Panc1 (cell line): ENCODE measurements around the gene GJD4. TPM values are rescaled to one million over a fixed set of nuclear protein-coding genes. Genes with fewer than 3 reads are reported as not detected.
A peak's percentile ranks its signal among the peaks of the same experiment; 100 is the strongest.

Experiments used
- ATAC-seq: fragments of 200-7000 bp; cut with Tn5 transposase; 2 replicates; pipeline ENCODE4 v1.9.1; 2020; ENCODE audit warnings: mild to moderate bottlenecking, moderate library complexity
- BruUV-seq: library from RNA; stranded (reverse); fragments of 400-500 nt; replicated peaks from 2 replicates; lab custom pipeline; 2021; lab: Mats Ljungman, UMichigan
- CTCF ChIA-PET: fragments of 300-600 bp; sonication (Branson Sonifier 250); formaldehyde crosslinking; loops from one replicate; lab custom pipeline; 2022; ENCODE audit warnings: antibody characterized with exemption; lab: Charles Lee
- POLR2A ChIA-PET: fragments of 300-600 bp; sonication (Branson Sonifier 250); formaldehyde crosslinking; loops from one replicate; lab custom pipeline; 2022; ENCODE audit warnings: antibody characterized with exemption; lab: Charles Lee
- DNase-seq: peaks from one replicate; pipeline ENCODE4 v3.0.0-alpha.2; 2010; ENCODE audit warnings: low read depth, low spot score
- H3K27ac ChIP-seq: 2 replicates; pipeline ENCODE4 v1.5.1; 2011; ENCODE audit warnings: mild to moderate bottlenecking, low read length, inconsistent platforms
- H3K27me3 ChIP-seq: fragments of 200-500 bp; sonication (Bioruptor generic); 2 replicates; pipeline ENCODE4 v1.6.0; 2014; ENCODE audit warnings: low read length, inconsistent platforms; ENCODE audit not compliant: control insufficient read depth, insufficient read depth
- H3K36me3 ChIP-seq: fragments of 200-500 bp; sonication (Bioruptor generic); 2 replicates; pipeline ENCODE4 v1.5.1; 2014; ENCODE audit warnings: inconsistent platforms, mild to moderate bottlenecking, low read length, moderate library complexity; ENCODE audit not compliant: control insufficient read depth, insufficient read depth
- H3K4me1 ChIP-seq: 2 replicates; pipeline ENCODE4 v1.5.1; 2011; ENCODE audit warnings: inconsistent platforms, mild to moderate bottlenecking, low read length, moderate library complexity; ENCODE audit not compliant: control insufficient read depth, insufficient read depth
- H3K4me3 ChIP-seq, 2 experiments: 2 replicates each; pipeline ENCODE4 v1.5.1; 2011 to 2012; ENCODE audit warnings: low read depth in 2 of 2, low read length in 2 of 2, mild to moderate bottlenecking in 2 of 2, inconsistent platforms in 1 of 2, moderate library complexity in 1 of 2
- H3K9me3 ChIP-seq: fragments of 200-500 bp; sonication (Bioruptor generic); 2 replicates; pipeline ENCODE4 v1.5.1; 2014; ENCODE audit warnings: low read depth, mild to moderate bottlenecking, inconsistent platforms, low read length, moderate library complexity; ENCODE audit not compliant: control insufficient read depth, insufficient read depth
- POLR2AphosphoS5 ChIP-seq: IDR thresholded peaks from 2 replicates; pipeline ENCODE4 v1.6.1; 2012; ENCODE audit warnings: mild to moderate bottlenecking, low read depth, low read length, moderate library complexity
- SIN3A ChIP-seq: IDR thresholded peaks from 2 replicates; pipeline ENCODE4 v1.6.1; 2012; ENCODE audit warnings: low read depth, mild to moderate bottlenecking, low read length, moderate library complexity, borderline replicate concordance; ENCODE audit not compliant: insufficient read depth
- TCF7L2 ChIP-seq: IDR thresholded peaks from 2 replicates; pipeline ENCODE4 v1.6.1; 2011; ENCODE audit warnings: mild to moderate bottlenecking, low read depth, low read length, inconsistent platforms
- in situ Hi-C: cut with HindIII; loops from 2 replicates; pipeline ENCODE4 v1.10.0; 2016; ENCODE audit warnings: low sequenced_read_pairs, low pct_unique_long_range_greater_than_20kb
- intact Hi-C: fragments of 100-400 bp; cut with micrococcal nuclease; formaldehyde crosslinking; loops from one replicate; pipeline ENCODE4 v1.10.0; 2022; ENCODE audit not compliant: unreplicated experiment
- total RNA-seq: library from RNA; stranded (reverse); gene quantifications from one replicate; pipeline ENCODE4 v1.2.1, GENCODE V29; 2021; ENCODE audit not compliant: unreplicated experiment
- TF ChIP-seq, protein P1 (sequence below), 2 experiments: IDR thresholded peaks; 2 replicates each; pipeline ENCODE4 v1.6.1; 2011 to 2012; ENCODE audit warnings: low read depth in 2 of 2, control low read depth in 1 of 2, low read length in 1 of 2, mild to moderate bottlenecking in 1 of 2, moderate library complexity in 1 of 2; ENCODE audit not compliant: insufficient read depth in 1 of 2
- TF ChIP-seq, protein P2 (sequence below): fragments of 450-650 bp; IDR thresholded peaks from 2 replicates; pipeline ENCODE4 v1.5.1; 2017; ENCODE audit warnings: mild to moderate bottlenecking

The GJD4 gene
- total RNA-seq, 1 experiment from 2014 or later = not detected

DNA sequence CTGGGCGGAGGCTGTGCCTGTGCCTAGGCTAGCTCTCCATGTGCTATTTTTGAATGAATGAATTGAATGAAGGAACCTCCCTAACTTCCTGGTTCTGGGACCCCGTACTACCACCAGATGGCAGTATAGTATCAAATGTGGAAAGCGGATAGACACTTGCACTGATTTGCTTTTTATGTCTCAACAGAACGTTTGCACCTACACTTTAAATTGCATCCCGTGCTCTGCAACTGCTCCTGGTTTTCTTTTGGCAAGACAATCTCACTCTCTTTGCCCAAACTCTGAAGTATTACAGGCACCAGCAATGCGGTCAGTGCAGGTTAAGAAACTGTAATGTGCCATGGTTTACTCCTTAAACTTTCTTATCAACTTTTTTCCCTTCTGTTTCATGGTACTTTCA, 30.4 kb downstream of the GJD4 start:
- no peaks in the 10 kb centered on the region; the same call in 1 of the 2 replicates for H3K27me3 ChIP-seq
- no peaks in the 10 kb centered on the region for H3K36me3 ChIP-seq
- H3K4me3 ChIP-seq = no peak overlapping the region
- CTCF ChIA-PET = interaction anchor here (1.7 kb wide), 1 partner anchor 1144 kb away, joined by 13 read pairs; no protein-coding TSS in a partner anchor
- ATAC-seq = peak; percentile 83
- H3K27ac ChIP-seq = no peak overlapping the region
- intact Hi-C loops (loop anchor here (2.0 to 5.0 kb wide), 2 partner anchors 1143 to 1247 kb away; no protein-coding TSS in a partner anchor), in situ Hi-C loops (no loop called here)
- POLR2A ChIA-PET = interaction anchor here (0.6 kb wide), 1 partner anchor 338 kb away, joined by 3 read pairs; no protein-coding TSS in a partner anchor
- no TSS peak for BruUV-seq
- DNase-seq = peak; percentile 45
- TF ChIP-seq, protein P1, sequence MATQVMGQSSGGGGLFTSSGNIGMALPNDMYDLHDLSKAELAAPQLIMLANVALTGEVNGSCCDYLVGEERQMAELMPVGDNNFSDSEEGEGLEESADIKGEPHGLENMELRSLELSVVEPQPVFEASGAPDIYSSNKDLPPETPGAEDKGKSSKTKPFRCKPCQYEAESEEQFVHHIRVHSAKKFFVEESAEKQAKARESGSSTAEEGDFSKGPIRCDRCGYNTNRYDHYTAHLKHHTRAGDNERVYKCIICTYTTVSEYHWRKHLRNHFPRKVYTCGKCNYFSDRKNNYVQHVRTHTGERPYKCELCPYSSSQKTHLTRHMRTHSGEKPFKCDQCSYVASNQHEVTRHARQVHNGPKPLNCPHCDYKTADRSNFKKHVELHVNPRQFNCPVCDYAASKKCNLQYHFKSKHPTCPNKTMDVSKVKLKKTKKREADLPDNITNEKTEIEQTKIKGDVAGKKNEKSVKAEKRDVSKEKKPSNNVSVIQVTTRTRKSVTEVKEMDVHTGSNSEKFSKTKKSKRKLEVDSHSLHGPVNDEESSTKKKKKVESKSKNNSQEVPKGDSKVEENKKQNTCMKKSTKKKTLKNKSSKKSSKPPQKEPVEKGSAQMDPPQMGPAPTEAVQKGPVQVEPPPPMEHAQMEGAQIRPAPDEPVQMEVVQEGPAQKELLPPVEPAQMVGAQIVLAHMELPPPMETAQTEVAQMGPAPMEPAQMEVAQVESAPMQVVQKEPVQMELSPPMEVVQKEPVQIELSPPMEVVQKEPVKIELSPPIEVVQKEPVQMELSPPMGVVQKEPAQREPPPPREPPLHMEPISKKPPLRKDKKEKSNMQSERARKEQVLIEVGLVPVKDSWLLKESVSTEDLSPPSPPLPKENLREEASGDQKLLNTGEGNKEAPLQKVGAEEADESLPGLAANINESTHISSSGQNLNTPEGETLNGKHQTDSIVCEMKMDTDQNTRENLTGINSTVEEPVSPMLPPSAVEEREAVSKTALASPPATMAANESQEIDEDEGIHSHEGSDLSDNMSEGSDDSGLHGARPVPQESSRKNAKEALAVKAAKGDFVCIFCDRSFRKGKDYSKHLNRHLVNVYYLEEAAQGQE (IDR thresholded peaks at IDR 0.05; ENCODE audit: insufficient read depth in 1 of 2, low read depth in 2 of 2, low read length in 1 of 2) = no peak
- TF ChIP-seq, protein P2, sequence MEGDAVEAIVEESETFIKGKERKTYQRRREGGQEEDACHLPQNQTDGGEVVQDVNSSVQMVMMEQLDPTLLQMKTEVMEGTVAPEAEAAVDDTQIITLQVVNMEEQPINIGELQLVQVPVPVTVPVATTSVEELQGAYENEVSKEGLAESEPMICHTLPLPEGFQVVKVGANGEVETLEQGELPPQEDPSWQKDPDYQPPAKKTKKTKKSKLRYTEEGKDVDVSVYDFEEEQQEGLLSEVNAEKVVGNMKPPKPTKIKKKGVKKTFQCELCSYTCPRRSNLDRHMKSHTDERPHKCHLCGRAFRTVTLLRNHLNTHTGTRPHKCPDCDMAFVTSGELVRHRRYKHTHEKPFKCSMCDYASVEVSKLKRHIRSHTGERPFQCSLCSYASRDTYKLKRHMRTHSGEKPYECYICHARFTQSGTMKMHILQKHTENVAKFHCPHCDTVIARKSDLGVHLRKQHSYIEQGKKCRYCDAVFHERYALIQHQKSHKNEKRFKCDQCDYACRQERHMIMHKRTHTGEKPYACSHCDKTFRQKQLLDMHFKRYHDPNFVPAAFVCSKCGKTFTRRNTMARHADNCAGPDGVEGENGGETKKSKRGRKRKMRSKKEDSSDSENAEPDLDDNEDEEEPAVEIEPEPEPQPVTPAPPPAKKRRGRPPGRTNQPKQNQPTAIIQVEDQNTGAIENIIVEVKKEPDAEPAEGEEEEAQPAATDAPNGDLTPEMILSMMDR = peak; percentile 81
- H3K4me1 ChIP-seq = no peaks in the 10 kb centered on the region
- H3K9me3 ChIP-seq = no peaks in the 10 kb centered on the region

DNA sequence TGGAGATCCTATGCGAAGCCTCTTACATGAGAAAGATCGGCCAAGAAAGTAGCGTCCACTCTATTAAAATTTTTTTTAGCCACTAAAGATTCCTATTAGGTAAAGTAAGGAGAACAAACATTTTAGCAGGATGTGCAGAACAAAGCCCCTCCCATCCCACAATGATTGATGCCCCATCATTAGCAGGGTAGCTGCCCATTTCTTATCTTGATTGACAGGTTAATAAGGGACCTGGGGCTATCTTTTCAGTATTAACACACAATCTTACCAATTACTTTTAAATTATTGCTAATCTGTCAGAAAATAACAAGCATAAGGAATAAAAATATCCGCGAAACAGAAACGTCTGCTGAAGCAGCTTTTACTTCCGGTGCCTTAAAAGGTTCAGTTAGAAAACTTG, 31.8 kb downstream of the GJD4 start:
- CTCF ChIA-PET = no interaction called here
- no peaks in the 10 kb centered on the region for H3K9me3 ChIP-seq
- ATAC-seq (no peak), DNase-seq (no peak)
- no peak overlapping the region for H3K4me3 ChIP-seq
- H3K36me3 ChIP-seq = no peaks in the 10 kb centered on the region
- TF ChIP-seq TCF7L2 (no peak), POLR2AphosphoS5 (no peak), SIN3A (no peak)
- TF ChIP-seq, protein P2 = no peak
- TF ChIP-seq, protein P1 (IDR thresholded peaks at IDR 0.05; ENCODE audit: insufficient read depth in 1 of 2, low read depth in 2 of 2, low read length in 1 of 2) = no peak
- BruUV-seq = no TSS peak
- POLR2A ChIA-PET = no interaction called here
- H3K27ac ChIP-seq = no peak overlapping the region
- H3K27me3 ChIP-seq = no peaks in the 10 kb centered on the region; the same call in 1 of the 2 replicates
- intact Hi-C loops = loop anchor here (5.0 kb wide), 1 partner anchor 1245 kb away; no protein-coding TSS in a partner anchor
- H3K4me1 ChIP-seq = no peaks in the 10 kb centered on the region
- in situ Hi-C loops = no loop called here
